GM13977 (cell line): ENCODE measurements around the gene EFEMP2.
A peak's percentile ranks its signal among the peaks of the same experiment; 100 is the strongest.

Source experiments
- DNase-seq: peaks from one replicate; pipeline ENCODE4 v3.0.0; 2012; ENCODE audit warnings: low spot score
- CTCF ChIP-seq: IDR thresholded peaks from 2 replicates; pipeline ENCODE4 v1.5.1; 2012; ENCODE audit warnings: mild to moderate bottlenecking, control low read depth; ENCODE audit not compliant: insufficient read depth; ENCODE audit errors: extremely low read depth, missing control alignments
- in situ Hi-C: fragments of 300-500 bp; cut with MboI; formaldehyde crosslinking; loops from one replicate; pipeline ENCODE4 v1.12.0; 2022; ENCODE audit warnings: low sequenced_read_pairs, low pct_unique_long_range_greater_than_20kb, mixed read lengths, inconsistent platforms; ENCODE audit not compliant: unreplicated experiment

Gene EFEMP2

DNA sequence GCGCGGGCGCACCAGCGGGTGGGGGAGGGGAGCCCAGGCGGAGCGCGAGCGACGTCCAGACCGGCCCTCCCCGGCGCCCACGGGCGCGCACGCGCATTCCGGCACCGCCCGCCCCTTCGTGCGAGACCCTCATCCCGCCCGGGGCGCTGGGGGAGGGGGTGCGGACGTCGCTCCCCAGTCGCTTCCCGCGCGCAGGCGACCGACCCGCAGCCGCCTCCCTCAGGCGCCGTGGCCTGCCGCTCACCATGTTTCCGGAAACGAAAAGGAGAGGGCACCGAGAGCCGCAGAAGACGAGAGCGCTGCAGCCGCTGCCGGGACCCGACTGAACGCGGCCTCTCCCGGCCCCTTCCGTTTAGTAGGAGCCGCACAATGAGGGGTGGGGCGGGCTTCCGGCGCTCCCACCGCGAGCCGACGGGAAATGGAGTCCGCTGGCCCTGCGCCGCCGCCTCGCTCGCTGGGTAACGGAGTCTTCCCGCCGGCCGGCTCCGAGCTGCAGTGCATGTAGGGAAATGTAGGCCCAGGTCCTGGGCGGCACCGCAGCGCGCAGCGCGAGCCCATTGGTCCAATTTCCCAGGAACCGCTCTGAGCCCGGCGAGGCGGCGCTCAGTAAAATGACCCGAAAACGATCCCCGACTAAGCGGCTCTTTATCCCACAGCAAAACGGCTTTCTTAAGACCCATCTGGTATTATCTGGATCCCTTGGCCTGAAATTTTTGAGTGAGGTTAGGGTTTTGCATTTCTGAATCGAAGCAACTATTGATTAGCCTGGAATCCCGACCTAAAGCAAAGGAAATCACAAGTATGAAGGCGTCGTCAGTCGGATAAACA, 14.5 kb downstream of the EFEMP2 start, which contains the start of gene CFL1:
Gene CFL1, minus strand, starts transcription at position 328 of the 828 bp plus-strand sequence. Its CDS starts 81 bp downstream, at position 247.
- in situ Hi-C loops = no loop called here
- TF ChIP-seq CTCF = no peak
- DNase-seq = peak; percentile 94

DNA sequence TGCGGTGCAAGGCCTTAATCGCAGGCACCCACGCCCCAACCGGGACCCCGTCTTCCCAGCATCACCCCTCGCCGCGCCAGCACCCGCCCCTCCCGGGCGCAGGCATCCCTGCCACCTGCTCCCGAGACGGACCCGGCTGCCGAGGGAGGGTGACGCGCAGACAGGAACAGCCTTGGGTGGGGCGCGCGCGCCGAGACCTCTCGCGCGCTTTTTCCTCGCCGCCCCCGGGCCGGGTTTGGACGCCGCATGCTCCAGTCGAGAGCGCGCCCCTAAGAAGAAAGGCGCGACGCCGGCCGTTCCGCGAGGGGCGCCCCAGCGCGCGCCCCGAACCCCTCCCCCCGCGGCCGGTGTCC, 15.1 kb downstream of the EFEMP2 start:
- peak; percentile 8 for TF ChIP-seq CTCF
- in situ Hi-C loops = no loop called here
- DNase-seq = no peak

- peak; percentile 82 for DNase-seq
- no peak for TF ChIP-seq CTCF
- in situ Hi-C loops = no loop called here
These were observed 15.7 kb downstream of the EFEMP2 start for GRCh38 chr11:65856689-65857499.

DNA sequence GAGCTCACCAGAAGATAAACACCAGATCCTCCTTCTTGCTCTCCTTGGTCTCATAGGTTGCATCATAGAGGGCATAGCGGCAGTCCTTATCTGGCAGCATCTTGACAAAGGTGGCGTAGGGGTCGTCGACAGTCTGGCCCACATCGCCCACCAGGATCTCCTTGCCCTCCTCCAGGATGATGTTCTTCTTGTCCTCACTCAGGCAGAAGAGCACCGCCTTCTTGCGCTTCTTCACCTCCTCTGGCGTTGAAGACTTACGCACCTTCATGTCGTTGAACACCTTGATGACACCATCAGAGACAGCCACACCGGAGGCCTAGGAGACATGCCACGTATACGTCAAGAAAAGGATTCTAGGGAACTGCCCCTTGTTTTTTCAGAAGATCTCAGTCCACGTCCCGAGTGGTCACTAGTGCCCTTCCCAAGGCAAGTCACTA, 16.7 kb downstream of the EFEMP2 start:
- DNase-seq = no peak
- in situ Hi-C loops = no loop called here
- TF ChIP-seq CTCF = no peak

DNA sequence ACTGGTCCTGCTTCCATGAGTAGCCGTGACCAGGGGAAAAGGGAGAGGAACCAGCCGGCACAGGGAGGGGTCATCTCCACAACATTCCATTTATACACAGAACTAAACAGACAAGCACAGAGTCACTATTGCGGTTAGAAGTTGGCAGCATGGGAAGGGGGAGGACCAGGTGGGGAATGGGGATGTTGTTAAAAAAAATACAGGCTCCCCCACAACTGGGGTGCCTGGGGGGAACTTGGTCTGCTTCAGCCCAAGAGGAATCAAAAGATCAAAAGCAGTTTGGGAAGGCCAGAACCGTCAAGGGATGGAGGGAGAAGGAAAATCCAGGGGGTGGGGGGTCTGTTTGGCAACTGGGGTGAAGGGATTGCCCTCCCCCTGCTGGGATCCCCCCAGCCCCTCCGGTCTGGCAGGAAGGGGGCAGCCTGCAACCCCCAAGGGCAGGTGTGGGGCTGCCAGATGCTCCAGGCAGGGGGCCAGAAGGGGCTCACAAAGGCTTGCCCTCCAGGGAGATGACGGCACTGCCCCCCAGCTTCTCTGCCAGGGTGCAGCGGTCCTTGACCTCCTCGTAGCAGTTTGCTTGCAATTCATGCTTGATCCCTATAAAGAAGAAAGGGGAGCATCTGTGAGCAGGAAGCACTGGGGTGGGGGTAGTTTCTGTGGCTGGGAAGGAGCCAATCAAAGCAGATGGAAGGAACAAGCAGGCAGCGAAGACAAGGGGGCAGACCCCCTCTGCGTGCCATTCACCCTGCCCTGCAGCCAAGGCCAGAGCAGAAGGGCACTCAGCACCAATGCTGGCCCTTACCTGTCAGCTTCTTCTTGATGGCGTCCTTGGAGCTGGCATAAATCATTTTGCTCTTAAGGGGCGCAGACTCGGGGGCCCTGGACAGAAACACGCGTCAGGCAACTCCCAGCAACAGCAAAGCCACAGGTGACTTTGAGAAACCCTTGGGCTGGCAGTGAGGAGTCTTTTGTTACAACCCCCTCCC, 17.5 kb downstream of the EFEMP2 start:
- no peak for DNase-seq

More for the DNA sequence above, 17.5 kb downstream of the EFEMP2 start:
- in situ Hi-C loops = no loop called here
- TF ChIP-seq CTCF = no peak
